ENCODE measurements around the gene REEP6. TPM values are rescaled to one million over a fixed set of nuclear protein-coding genes. Genes with fewer than 3 reads are reported as not detected.

REEP6 gene
- total and polyA plus RNA-seq, 12 donors, result 16.5 to 205 (median 115) TPM

- Histone ChIP-seq H3K27ac (no peak overlapping the region), H3K4me1 (replicated peaks in 1 of 2) (peaks cover 0 to 3% of the 10 kb centered on the region in 2 donors), H3K9me3 (replicated peaks in 1 of 3) (no peaks in the 10 kb centered on the region), H3K36me3 (replicated peaks in 1 of 2) (no peaks in the 10 kb centered on the region), H3K4me3 (no peak overlapping the region), H3K27me3 (no peaks in the 10 kb centered on the region)
- TF ChIP-seq POLR2A (IDR thresholded peaks at IDR 0.05), result no peak
- no peak for TF ChIP-seq CTCF (IDR thresholded peaks at IDR 0.05)
- intact Hi-C loops (cut with DNase I), result no loop called here
- DNase-seq, result no peak
- 84 to 92% (median 90%) methylated on average over 25 to 45 of the region's 45 CpGs for WGBS, 4 donors
These were observed 15.3 kb downstream of the REEP6 start for GRCh38 chr19:1505991-1506881.

- Histone ChIP-seq H3K4me3 (peak overlapping the region in 1 of 4 donors; percentile 8), H3K27ac (peak overlapping the region in 2 of 5 donors; percentile 92 to 95), H3K9me3 (replicated peaks in 1 of 3) (no peaks in the 10 kb centered on the region), H3K4me1 (replicated peaks in 1 of 2) (peaks cover 0 to 3% of the 10 kb centered on the region in 2 donors), H3K36me3 (replicated peaks in 1 of 2) (no peaks in the 10 kb centered on the region), H3K27me3 (no peaks in the 10 kb centered on the region)
- TF ChIP-seq POLR2A (IDR thresholded peaks at IDR 0.05) (no peak), CTCF (IDR thresholded peaks at IDR 0.05) (no peak)
- DNase-seq, result peak in 2 of 7 donors; percentile 26 to 29
- intact Hi-C loops (cut with DNase I), result no loop called here
- WGBS, 4 donors, result 57 to 67% (median 58%) methylated on average over 13 to 23 of the region's 23 CpGs
These were observed 16.2 kb downstream of the REEP6 start for GRCh38 chr19:1507192-1507660.

GRCh38 chr19:1507763-1508506, 17.0 kb downstream of the REEP6 start:
- DNase-seq, result peak; percentile 93 to 98 (median 97)
- H3K36me3 ChIP-seq (replicated peaks in 1 of 2), result no peaks in the 10 kb centered on the region
- intact Hi-C loops (cut with DNase I), result no loop called here
- H3K4me3 ChIP-seq, result peak overlapping the region in 2 of 4 donors; percentile 16 to 45
- H3K9me3 ChIP-seq (replicated peaks in 1 of 3), result no peaks in the 10 kb centered on the region
- H3K27ac ChIP-seq, result peak overlapping the region; percentile 51 to 95 (median 79)
- peaks cover 0 to 3% of the 10 kb centered on the region in 2 donors for H3K4me1 ChIP-seq (replicated peaks in 1 of 2)
- WGBS, 4 donors, result 0 to 10% (median 2%) methylated on average over 3 to 45 of the region's 46 CpGs
- no peaks in the 10 kb centered on the region for H3K27me3 ChIP-seq
- no peak for TF ChIP-seq POLR2A (IDR thresholded peaks at IDR 0.05)
- TF ChIP-seq CTCF (IDR thresholded peaks at IDR 0.05), result no peak

- Histone ChIP-seq H3K4me3 (peak overlapping the region in 2 of 4 donors; percentile 16 to 45), H3K27me3 (peaks cover 3% of the 10 kb centered on the region), H3K4me1 (replicated peaks in 1 of 2) (peaks cover 4 to 7% of the 10 kb centered on the region in 2 donors), H3K27ac (peak overlapping the region in 2 of 5 donors; percentile 92 to 95), H3K36me3 (replicated peaks in 1 of 2) (no peaks in the 10 kb centered on the region), H3K9me3 (replicated peaks in 1 of 3) (no peaks in the 10 kb centered on the region)
- no peak for DNase-seq
- TF ChIP-seq POLR2A (IDR thresholded peaks at IDR 0.05) (no peak), CTCF (IDR thresholded peaks at IDR 0.05) (no peak)
- 29 to 78% (median 40%) methylated on average over 3 to 12 of the region's 12 CpGs for WGBS, 4 donors
- intact Hi-C loops (cut with DNase I), result no loop called here
These were observed 17.5 kb downstream of the REEP6 start for GRCh38 chr19:1508507-1508856.

Data from adrenal gland (tissue), 12 donors.